ENCODE measurements around the gene KIF1B.

- TF ChIP-seq TAF1 (IDR thresholded peaks at IDR 0.05; ENCODE audit: low read depth, low read length) (no peak), POLR2A (IDR thresholded peaks at IDR 0.05; ENCODE audit: low read depth, low read length) (no peak), POLR2AphosphoS5 (IDR thresholded peaks at IDR 0.05; ENCODE audit: low read depth, low read length) (no peak)
These were observed 167.9 kb downstream of the KIF1B start for GRCh38 chr1:10378081-10378841.
